Central memory CD4-positive, alpha-beta T cell (primary cell): Measurements from ENCODE around the gene IFITM2.
"Not testable (repeated sequence)": the region's sequence is repeated elsewhere in the genome, so short reads cannot be mapped to it uniquely, and the experiment has no call there.

ENCODE experiments used
- DNase-seq: peaks from one replicate; pipeline ENCODE4 v3.0.0; 2022

The IFITM2 gene

DNA sequence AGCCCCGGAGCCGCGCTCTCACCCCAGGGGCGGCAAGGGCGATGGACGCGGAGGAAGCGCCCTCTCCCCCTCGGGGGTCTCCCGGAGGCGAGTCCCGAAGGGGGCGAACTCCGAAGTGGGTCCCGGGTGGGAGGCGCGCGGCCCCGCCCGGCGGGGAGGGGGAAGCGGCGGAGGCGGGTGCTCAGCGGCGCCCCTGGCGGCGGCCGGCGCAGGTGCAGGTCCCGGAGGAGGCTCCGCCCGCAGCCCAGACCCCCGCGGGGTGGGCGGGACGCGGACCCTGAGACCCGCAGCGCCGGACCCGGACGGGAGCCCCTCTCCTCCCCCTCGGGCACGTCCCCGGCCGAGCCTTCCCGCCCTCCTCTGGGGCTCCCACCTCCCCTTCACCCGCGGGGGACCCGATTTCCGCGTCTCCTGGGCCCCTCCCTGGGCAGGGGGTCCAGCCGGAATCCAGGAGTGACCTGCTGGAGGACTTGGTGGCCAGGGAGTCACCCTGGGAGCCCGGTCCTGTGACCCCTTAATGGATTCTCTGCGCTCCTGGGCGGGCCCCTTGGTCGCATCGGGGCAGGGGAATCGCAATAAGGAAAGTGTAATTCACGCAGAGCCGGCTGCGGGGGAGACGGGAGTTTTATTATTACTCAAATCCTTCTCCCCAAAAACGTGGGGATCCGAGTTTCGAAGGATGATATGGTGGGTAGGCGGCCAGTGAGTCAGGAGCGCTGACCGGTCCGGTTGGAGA is 3.6 kb downstream of the IFITM2 start:
- not testable (repeated sequence) for DNase-seq

GRCh38 chr11:312092-312816 is 4.6 kb downstream of the IFITM2 start:
- no peak for DNase-seq

DNA sequence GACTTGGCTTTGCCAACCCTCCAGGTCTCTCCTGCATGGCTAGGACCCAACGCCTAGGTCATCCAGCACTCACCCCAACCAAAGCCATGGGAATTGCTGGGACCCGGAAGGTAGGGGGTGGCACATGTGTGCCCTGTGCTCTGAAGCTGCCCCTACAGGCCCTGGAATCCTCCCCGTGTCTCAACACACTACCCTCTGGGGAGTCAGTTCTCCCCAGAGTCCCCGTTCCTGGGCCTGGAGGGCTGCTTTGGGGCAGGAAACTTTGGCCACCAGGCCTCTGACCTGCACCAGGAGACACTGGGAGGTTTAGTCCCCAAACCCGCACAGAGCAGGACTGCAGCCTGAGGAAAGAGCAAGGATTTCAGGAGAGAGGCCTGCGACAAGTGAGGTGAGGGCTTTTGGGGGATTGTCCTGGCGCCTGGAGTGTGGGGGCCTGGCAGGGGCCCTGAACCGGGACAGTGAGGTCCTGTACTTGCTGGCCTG is 5.7 kb downstream of the IFITM2 start:
- DNase-seq: no peak

- DNase-seq: peak; percentile 74
Observed at GRCh38 chr11:313787-314553, 6.4 kb downstream of the IFITM2 start, which contains the start of gene IFITM1. Gene IFITM1, plus strand, starts transcription at chr11:314040. Its CDS starts 131 bp downstream, at chr11:314171.

GRCh38 chr11:314554-314875 is 6.9 kb downstream of the IFITM2 start:
- DNase-seq: not testable (repeated sequence)

DNA sequence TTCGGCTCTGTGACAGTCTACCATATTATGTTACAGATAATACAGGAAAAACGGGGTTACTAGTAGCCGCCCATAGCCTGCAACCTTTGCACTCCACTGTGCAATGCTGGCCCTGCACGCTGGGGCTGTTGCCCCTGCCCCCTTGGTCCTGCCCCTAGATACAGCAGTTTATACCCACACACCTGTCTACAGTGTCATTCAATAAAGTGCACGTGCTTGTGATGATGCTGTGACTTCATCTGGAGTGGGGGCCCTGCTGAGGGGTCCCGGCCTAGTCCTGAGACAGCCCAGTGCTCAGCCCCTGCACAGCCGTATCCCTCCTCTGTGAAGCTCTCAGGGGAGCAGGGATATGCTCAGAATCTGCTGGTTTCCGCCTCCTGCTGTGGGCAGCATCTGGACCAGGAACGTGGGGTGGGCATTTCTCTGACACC is 7.5 kb downstream of the IFITM2 start:
- DNase-seq: no peak

GRCh38 chr11:315516-315994 is 7.9 kb downstream of the IFITM2 start:
- no peak for DNase-seq

GRCh38 chr11:316031-316701 is 8.6 kb downstream of the IFITM2 start:
- DNase-seq: peak; percentile 40

GRCh38 chr11:316891-317301 is 9.3 kb downstream of the IFITM2 start:
- DNase-seq: no peak

DNA sequence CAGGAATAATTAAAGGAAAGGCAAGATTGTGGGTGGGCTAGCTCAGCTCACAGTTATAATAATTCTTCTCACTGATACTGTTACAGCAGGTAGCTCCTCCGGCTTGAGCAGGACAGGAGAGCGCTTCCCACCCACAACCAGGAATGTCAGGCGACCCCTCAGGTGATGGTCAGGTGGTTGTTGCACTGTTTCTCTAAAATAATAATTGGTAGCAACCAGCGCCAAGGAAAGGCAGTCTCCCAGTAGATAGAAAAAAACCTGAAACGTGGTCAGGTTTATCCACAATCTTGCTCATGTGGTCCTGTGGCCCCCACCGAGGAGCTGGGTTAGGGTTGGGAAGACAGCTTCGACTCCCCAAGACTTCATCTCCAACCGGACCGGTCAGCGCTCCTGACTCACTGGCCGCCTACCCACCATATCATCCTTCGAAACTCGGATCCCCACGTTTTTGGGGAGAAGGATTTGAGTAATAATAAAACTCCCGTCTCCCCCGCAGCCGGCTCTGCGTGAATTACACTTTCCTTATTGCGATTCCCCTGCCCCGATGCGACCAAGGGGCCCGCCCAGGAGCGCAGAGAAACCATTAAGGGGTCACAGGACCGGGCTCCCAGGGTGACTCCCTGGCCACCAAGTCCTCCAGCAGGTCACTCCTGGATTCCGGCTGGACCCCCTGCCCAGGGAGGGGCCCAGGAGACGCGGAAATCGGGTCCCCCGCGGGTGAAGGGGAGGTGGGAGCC is 10.2 kb downstream of the IFITM2 start:
- DNase-seq: not testable (repeated sequence)

DNA sequence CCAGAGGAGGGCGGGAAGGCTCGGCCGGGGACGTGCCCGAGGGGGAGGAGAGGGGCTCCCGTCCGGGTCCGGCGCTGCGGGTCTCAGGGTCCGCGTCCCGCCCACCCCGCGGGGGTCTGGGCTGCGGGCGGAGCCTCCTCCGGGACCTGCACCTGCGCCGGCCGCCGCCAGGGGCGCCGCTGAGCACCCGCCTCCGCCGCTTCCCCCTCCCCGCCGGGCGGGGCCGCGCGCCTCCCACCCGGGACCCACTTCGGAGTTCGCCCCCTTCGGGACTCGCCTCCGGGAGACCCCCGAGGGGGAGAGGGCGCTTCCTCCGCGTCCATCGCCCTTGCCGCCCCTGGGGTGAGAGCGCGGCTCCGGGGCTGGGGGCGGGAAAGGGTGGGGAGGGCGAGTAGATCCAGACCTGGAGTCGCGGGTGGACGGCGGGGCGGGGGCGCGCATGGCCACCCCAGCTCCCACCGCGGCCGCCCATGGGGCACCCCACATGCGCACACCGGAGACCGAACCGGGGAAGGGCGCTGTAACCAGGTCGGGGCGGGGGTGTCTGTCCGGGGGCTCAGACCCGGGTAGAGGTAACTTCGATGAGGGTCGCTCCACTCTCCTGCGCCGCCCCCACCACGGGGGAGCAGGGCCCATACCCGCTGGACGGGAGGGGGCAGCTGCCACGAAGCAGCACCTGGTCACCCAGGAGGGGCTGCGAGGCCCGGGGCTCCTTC is 10.9 kb downstream of the IFITM2 start:
- not testable (repeated sequence) for DNase-seq

GRCh38 chr11:319121-319887 is 11.7 kb downstream of the IFITM2 start:
- not testable (repeated sequence) for DNase-seq

- not testable (repeated sequence) for DNase-seq
Observed at GRCh38 chr11:319888-320273, 12.3 kb downstream of the IFITM2 start.

GRCh38 chr11:324156-324555 is 16.5 kb downstream of the IFITM2 start:
- no peak for DNase-seq

DNA sequence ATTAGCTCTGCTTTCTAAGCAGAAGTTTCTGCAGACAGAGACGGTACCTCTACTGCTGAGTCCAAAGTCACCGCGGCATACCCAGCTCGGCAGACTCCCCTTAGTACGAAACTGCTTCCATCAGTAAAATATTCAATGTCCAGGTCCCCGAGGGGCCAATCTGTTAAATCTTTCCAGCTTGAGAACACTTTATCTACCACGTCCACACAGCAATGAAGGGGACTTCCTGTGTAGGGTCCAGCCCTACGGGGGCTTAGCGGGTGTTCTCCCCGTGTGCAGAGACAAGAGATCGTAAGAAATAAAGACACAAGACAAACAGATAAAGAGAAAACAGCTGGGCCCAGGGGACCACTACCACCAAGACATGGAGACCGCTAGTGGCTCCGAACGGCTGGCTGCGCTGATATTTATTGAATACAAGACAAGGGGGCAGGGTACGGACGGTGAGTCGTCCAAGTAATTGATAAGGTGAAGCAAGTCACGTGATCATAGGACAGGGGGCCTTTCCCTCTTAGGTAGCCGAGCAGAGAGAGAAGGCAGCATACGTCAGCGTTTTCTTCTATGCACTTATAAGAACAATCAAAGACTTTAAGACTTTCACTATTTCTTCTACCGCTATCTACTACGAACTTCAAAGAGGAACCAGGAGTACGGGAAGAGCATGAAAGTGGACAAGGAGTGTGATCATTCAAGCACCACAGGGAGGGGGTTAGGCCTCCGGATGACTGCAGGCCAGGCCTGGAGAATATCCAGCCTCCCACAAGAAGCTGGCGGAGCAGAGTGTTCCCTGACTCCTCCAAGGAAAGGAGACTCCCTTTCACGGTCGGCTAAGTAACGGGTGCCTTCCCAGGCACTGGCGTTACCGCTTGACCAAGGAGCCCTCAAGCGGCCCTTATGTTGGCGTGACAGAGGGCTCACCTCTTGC is 17.2 kb downstream of the IFITM2 start:
- DNase-seq: not testable (repeated sequence)

- no peak for DNase-seq
Observed at GRCh38 chr11:325796-326591, 18.4 kb downstream of the IFITM2 start.

DNA sequence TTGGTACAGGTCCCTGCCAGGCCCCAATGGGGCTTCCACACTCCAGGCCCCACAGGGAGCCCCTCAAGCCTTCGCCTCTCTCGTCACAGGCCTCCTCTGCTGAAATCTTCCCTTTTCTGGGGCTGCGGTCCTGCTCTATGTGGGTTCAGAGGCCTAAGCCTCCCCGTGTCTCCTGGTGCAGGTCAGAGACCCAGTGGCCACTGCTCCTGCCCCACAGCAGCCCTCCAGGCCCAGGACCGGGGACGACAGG is 18.9 kb downstream of the IFITM2 start:
- DNase-seq: no peak

DNA sequence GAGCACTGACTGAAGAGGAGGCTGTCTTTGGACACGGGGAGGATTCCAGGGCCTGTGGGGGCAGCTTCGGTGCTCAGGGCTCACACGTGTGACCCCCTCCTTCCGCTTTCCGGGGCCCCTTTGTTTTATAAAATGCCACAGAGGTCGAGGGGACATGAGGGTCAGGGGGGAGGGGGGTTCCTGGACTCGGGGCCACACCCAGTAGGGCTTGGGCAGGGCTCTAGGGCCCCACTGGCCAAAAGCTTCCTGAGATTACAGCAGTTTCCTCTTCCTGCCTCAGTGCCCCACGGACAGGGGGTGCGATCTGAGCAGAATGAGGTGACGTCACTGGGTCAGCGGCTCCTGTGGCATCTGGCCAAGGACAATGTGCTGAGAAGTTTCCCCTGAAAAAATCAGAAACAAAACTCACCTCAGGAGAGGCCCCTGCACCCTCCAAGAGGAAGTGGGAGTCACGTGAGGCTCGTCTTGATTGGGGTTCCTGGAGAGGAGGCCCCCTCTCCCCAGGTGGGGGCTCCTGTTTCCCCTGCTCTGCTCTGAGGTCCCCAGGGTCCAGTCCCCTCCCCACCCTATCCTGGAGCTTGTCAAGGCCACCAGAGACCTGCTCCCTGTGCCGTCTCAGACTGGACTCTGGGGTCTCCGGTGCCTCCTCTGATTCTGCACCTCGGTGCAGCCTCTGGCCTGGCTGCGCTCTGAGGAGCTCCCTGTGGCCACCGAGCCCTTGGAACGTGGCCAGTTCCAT is 19.4 kb downstream of the IFITM2 start:
- DNase-seq: peak; percentile 69
